Measurements from ENCODE around the gene LRRC61.
"Not testable (repeated sequence)": the region's sequence is repeated elsewhere in the genome, so short reads cannot be mapped to it uniquely, and the experiment has no call there.

Gene LRRC61, protein sequence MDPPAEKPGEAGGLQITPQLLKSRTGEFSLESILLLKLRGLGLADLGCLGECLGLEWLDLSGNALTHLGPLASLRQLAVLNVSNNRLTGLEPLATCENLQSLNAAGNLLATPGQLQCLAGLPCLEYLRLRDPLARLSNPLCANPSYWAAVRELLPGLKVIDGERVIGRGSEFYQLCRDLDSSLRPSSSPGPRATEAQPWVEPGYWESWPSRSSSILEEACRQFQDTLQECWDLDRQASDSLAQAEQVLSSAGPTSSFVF

DNA sequence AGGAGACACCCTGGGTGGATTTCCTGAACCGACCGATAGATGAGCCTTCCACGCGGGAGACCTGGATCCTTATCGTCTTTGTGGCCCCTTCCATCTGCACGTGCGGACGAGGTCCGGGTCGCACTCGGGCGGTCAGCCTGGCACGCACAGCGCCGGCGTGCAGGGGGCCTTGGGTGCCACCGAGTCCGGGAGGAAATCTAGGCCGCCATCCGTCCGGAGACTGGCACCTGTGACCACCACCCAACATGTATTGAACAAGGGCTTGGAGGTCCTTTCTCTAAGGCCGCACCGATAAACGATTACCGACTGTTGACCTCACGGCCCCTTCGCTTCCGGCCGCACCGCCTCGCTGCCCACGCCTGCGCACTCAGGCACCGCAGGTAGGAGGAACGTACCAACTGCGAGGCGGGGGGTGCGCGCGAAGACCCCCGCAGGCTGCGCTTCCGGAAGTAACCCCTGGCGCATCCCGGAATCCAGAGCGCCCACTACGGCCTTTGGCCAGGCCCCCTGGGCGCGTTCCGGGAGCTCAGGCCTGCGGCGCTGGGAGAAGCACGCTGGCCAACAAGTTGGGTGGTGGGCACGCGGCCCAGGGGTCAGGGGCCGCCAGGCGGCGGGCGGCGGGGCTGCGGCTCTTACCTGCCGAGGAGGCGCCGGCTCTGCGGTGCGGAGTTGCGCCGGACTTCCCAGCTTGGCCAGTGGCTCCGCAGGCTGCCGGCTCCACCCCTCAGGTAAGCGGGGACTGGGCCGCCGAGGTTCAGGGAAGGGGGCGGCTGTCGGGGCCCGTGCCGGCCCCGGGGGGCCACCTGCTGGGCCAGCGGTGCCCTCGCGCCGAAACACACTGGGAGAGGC is at the start of gene LRRC61, which contains the start of gene ACTR3C:
LRRC61 (plus strand) TSS at position 523 of the 849 bp plus-strand sequence. CDS start 13,507 bp downstream, outside the sequence.
ACTR3C (minus strand) TSS at position 713 of the 849 bp plus-strand sequence. CDS start 28,249 bp downstream, outside the sequence.
- no peak for DNase-seq (ENCODE audit: low read depth, low spot score)

DNA sequence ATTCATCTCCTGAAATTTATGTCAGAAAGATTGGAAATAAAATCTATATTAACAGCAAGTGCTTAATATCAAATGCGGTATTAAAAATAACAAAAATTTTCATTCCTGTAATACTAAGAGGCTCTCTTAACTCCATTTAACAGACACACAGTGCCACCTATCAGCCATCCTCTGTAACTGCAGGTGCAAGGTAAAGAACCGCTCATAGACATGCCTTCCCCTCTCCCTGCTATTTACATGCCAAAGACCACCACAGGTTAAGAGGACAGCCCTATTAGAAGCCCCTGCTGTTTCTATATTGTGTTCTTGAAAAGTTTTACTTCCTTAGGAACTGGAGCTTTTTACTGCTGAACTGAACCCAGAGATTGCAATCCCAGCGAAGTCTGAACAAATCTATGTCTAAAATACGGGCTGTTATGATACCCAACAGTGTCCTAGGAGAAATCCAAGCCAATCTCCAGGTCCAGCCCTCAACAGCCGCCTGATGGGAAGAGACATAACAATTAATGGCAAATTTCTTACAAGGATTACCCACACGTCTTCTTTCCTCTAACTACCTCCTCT is 46.9 kb upstream of the LRRC61 start:
- not testable (repeated sequence) for DNase-seq (ENCODE audit: low read depth, low spot score)

DNA sequence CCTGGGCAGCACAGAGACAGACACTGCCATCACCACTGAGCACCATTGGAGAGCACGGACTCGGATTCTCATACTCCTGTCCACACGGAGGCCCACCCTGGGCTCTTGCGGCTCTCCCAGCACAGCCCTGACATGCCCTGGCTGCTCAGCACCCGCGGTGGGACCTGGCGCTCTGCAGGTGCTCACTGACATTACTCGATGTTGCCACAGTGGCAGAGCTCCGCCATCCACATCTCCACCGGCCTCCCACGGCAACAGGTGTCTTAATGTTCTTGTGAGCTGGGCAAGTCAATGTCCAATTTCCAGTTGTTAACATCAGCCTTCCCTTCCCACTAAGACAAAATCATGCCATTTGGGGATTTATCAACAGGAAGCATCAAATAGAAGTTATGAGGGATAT is 44.8 kb upstream of the LRRC61 start:
- not testable (repeated sequence) for DNase-seq (ENCODE audit: low read depth, low spot score)

DNA sequence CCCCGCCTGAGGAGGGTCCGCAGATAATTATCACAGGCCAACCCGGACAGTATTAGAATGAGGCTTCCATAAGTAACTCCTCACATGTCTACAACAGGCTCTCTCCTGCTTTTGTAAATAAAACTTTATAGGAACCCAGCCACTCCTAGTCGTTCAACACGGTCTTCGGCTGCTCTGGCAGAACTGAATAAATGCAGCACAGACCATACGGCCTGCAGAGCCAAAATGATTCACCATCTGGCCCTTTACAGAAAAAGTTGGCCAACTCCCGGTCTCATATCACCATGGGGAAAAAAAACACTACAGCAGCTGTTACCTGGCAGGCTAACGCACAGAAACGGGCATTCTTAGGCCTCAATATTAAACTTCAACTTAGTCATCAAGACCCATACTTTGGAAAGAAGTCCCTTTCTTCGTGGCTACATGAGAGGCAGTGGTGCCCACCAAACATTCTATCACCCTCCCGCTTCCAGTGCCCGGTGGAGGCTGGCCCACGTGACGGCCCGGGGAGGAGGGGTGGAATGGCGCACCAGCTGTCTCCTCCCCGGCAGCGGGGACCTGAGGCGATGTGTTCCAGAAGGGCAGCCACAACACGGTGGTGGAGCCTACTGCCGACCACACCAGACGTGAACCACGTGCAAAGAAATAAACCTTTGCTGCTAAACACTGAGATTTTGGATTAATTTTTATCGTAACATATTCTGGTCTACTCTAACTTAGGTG is 41.3 kb upstream of the LRRC61 start:
- DNase-seq (ENCODE audit: low read depth, low spot score) = not testable (repeated sequence)

GRCh38 chr7:150283111-150283510 is 40.0 kb upstream of the LRRC61 start:
- DNase-seq (ENCODE audit: low read depth, low spot score) = not testable (repeated sequence)

DNA sequence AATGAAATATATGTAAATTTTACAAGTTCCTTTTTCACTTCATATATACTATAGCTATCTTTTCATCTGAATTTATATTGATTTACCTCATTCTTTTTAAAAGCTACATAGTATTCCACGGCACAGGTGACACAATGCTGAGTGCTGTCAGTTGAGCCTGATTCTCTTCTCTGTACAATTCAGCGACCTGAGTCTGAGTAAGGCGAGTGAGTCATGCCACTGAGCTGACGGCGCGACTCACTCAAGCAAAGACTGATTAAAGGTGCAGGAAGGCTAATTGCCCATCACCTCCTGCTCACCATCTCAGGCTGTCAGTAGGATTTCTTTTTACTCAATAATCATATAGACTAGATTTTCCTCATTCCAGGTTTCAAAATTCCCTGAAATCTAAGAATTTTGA is 39.5 kb upstream of the LRRC61 start:
- not testable (repeated sequence) for DNase-seq (ENCODE audit: low read depth, low spot score)

- not testable (repeated sequence) for DNase-seq (ENCODE audit: low read depth, low spot score)
Observed at GRCh38 chr7:150285849-150286754, 37.1 kb upstream of the LRRC61 start.

GRCh38 chr7:150287815-150288214 is 35.3 kb upstream of the LRRC61 start:
- not testable (repeated sequence) for DNase-seq (ENCODE audit: low read depth, low spot score)

GRCh38 chr7:150288816-150289215 is 34.3 kb upstream of the LRRC61 start:
- DNase-seq (ENCODE audit: low read depth, low spot score) = not testable (repeated sequence)

GRCh38 chr7:150290317-150290716 is 32.8 kb upstream of the LRRC61 start:
- not testable (repeated sequence) for DNase-seq (ENCODE audit: low read depth, low spot score)

DNA sequence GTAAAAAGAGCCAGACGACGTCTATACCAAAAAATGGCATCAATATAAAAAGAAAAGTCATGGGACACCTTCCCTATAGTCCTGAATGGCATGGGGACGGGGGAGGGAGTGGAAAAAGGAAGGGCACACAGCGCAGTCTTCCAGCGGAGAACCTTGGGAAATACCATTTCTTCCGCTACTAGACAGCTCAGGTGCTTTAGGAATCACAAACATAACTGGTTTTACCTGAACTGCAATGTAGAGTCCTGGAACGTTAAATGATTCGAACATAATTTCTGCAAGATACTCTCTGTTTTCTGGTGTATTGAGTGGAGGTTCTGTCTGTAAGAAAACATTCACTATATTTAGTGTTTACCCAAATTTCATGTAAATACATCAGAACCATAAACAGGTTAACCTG is 28.1 kb upstream of the LRRC61 start:
- not testable (repeated sequence) for DNase-seq (ENCODE audit: low read depth, low spot score)

DNA sequence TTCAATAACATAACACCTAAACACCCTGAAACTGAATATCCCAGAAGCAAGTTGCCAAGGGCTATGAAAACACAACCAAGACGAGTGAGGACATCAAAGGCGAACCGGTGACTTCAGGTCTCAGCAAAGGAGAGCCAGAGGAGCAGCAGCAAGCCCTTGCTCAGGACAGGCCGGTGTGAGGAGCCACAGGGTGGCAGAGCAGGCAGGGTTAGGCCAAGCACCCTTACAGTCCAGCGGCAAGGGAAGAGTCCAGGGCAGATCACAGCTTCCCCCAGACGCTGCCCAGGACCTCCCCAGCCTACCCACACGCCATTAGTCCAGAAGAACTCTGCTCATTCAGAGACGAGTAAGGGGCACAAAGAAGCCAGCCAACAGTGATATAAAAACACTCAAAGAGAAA is 27.5 kb upstream of the LRRC61 start:
- DNase-seq (ENCODE audit: low read depth, low spot score) = not testable (repeated sequence)

DNA sequence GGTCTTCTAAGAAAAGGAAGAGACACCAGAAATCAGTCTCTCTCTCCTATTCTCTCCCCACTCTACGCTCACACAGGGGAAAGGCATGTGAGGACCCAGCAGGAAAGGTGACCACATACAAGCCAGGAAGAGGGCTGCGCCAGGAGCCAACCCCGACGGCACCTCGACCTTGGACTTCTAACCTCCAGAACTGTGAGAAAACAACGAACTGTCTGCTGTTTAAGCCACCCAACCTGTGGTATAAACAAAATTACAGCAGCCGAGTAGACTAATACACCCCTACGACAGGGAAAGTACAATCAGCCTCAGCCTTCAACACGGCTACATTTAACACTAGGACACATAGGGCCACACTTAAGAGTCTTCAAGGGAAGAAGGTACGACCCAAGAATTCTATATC is 26.4 kb upstream of the LRRC61 start:
- DNase-seq (ENCODE audit: low read depth, low spot score) = not testable (repeated sequence)

DNA sequence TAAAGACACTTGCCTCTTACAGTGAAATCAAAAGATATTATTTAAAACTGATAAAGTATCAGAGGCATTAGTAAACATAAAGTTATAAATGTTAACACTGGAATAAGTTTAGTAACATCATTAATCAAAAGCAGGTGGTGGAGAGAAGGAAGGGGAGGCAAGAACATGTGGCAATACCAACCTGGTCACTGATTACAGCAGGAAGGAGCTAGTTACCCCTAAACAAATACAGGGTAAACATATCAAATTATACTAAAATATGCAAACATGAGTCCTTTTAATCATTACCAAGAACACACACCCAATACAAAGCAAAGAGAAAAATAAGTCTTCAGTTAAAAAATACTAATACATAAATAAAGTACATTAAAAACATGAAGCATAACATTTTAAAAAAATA is 25.2 kb upstream of the LRRC61 start:
- not testable (repeated sequence) for DNase-seq (ENCODE audit: low read depth, low spot score)

- not testable (repeated sequence) for DNase-seq (ENCODE audit: low read depth, low spot score)
Observed at GRCh38 chr7:150302908-150303310, 20.2 kb upstream of the LRRC61 start.

DNA sequence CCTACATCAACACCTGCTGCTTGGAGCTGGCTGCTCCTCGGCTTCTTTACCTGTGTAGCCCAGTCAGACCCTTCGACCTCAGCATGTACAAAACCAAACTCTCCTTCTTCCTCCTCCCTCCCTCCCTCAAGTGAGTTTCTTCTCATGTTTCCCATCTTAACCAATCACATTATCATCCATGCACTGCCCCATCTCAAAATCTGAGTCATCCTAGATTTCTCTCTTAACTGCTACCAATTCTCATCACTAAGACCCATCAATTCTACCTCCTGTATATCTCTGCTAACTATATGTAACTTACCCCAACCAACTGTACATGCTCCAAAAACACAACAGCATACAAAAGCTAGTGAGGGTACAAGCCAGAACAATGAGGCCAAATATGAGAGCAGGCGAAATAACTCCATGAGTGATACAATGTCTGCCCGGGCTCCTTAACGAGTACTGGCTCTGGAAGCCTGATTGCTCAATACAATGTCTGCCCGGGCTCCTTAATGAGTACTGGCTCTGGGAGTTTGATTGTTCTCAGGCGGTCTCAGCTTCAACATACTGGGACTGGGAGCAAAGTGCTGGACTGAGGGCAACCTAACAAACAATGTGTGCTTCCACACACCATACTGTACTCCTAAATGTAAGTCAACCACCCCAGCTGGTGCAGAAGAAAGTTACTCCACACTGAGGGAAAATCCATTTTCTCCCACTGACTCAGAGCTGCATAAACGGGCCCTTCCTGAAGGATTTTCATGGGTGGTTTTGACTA is 18.5 kb upstream of the LRRC61 start:
- DNase-seq (ENCODE audit: low read depth, low spot score) = not testable (repeated sequence)

DNA sequence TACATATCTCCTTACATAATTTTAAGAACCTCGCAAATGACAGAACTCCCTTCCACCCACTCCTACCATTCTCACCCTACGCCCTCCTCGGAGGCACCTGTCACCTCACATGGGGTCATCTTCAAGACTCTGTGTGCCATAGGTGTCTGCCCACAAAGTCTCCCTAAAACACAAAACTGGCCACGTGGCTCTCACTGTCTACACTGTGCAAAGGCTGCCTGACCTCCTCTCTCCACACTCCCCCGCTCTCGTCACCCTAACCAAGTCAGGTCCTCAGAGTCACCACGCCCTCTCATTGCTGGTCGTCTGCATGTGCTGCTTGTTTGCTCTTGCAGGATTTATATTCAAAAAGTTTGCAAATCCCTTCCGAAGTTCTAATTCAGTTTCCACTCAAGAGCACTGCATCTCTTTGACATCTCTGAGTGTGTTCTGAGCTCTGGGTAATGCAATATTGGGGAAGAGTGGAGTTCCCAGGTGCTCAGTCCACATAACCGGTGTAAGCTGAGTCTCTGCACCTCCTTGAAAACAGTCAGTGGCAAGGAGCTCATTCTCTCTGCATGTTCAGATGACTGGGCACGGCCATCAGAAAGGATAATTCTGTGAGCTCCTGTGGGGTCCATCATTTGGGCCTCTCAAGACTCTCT is 17.8 kb upstream of the LRRC61 start:
- not testable (repeated sequence) for DNase-seq (ENCODE audit: low read depth, low spot score)

GRCh38 chr7:150305903-150306284 is 17.3 kb upstream of the LRRC61 start:
- not testable (repeated sequence) for DNase-seq (ENCODE audit: low read depth, low spot score)

- not testable (repeated sequence) for DNase-seq (ENCODE audit: low read depth, low spot score)
Observed at GRCh38 chr7:150306377-150306776, 16.8 kb upstream of the LRRC61 start.
